PC-3 (cell line): ENCODE measurements around the gene HECTD1.

Experiments used
- CTCF ChIP-seq: fragments of 300-600 bp; sonication (generic); conservative IDR thresholded peaks from 2 replicates; pipeline ENCODE4 v1.5.1; 2017; ENCODE audit warnings: antibody characterized with exemption, low read depth, mild to moderate bottlenecking, low read length
- EZH2 ChIP-seq: fragments of 300-600 bp; sonication (generic); IDR thresholded peaks from one replicate; pipeline ENCODE4 v1.6.1; 2017; ENCODE audit warnings: antibody characterized with exemption, mild to moderate bottlenecking, low read length; ENCODE audit not compliant: unreplicated experiment

- TF ChIP-seq CTCF (no peak), EZH2 (no peak)
Observed at GRCh38 chr14:31204593-31205534, 2.7 kb downstream of the HECTD1 start.
